COLO829 (cell line): Measurements from ENCODE around the gene CHIT1.
"Not testable (repeated sequence)": the region's sequence is repeated elsewhere in the genome, so short reads cannot be mapped to it uniquely, and the experiment has no call there.

Experiments
- DNase-seq: peaks from one replicate; pipeline ENCODE4 v3.0.0; 2012; ENCODE audit warnings: low spot score

CHIT1 gene

GRCh38 chr1:203265541-203265940 is 36.1 kb upstream of the CHIT1 start:
- DNase-seq, result no peak

- DNase-seq, result no peak
Measured at GRCh38 chr1:203264052-203264501, 34.6 kb upstream of the CHIT1 start.

DNA sequence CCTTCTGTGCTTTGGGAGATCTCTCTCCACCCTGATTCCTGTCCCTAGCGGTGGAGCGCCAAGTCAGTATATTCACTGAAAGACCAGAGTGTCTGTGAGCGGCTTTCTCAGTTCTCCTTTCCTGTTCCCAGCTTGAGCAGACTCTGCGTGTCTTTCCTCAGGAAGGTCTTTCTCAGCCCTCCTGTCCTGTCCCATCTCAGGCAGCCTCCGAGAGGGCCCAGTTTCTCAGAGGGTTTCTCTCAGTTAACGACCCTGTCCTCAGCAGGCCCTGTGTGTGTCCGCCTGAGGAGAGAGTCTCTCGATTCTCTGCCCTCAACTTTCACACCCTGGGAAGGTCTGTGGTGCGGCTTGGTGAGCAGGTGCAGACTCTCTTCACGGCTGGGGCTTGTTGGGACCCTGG is 34.0 kb upstream of the CHIT1 start:
- no peak for DNase-seq

DNA sequence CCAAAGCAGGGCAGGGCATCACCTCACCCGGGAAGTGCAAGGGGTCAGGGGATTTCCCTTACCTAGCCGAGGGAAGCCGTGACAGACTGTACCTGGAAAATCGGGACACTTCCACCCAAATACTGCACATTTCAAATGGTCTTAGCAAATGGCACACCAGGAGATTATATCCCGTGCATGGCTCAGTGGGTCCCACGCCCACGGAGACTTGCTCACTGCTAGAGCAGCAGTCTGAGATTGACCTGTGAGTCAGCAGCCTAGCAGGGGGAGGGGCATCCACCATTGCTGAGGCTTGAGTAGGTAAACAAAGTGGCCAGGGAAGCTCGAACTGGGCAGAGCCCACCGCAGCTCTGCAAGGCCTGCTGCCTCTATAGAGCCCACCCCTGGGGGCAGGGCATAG is 27.2 kb upstream of the CHIT1 start:
- not testable (repeated sequence) for DNase-seq

GRCh38 chr1:203254782-203255181 is 25.3 kb upstream of the CHIT1 start:
- DNase-seq, result not testable (repeated sequence)

DNA sequence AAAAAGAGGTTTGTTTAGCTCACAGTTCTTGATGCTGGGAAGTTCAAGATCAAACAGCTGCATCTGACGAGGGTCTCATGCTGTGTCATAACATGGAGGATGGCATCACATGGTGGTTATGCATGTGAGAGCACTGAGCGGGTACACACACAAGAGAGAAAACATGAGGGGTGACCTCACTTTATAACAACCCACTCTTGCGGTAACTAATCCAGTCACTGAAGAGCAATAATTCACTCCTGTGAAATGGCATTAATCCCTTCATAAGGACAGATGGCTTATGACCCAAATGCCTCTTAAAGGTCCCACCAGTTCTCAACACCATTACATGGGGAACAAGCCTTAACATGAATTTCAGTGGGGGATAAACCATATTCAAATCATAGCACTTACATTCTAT is 23.2 kb upstream of the CHIT1 start:
- no peak for DNase-seq

DNA sequence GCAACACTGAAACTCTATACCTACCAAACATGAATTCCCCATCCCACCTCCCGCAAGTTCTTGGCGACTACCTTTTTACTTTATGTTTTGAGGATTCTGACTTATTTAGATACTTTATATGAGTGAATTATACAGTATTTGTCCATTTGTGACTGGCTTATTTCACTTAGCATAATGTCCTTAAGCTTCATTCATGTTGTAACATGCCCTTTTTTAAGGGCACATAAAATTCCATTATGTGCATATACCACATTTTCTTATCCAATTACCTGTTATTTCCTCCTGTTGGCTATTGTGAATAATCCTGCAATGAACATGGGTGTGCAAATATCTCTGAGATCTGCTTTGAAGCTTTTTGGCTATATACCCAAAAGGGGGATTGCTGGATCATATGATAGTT is 22.0 kb upstream of the CHIT1 start:
- no peak for DNase-seq

GRCh38 chr1:203250911-203251310 is 21.4 kb upstream of the CHIT1 start:
- no peak for DNase-seq

GRCh38 chr1:203244776-203245175 is 15.3 kb upstream of the CHIT1 start:
- no peak for DNase-seq

DNA sequence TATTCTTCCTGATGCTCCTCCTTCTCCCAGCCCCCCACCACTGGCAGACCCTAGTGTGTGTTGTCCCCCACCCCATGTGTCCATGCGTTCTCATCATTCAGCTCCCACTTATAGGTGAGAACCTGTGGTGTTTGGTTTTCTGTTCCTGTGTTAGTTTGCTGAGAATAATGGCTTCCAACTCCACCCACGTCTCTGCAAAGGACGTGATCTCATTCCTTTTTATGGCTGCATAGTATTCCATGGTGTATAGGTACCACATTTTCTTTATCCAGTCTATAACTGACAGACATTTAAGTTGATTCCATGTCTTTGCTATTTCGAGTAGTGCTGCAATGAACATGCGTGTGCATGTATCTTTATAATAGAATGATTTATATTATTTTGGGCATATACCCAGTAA is 12.2 kb upstream of the CHIT1 start:
- DNase-seq, result not testable (repeated sequence)

DNA sequence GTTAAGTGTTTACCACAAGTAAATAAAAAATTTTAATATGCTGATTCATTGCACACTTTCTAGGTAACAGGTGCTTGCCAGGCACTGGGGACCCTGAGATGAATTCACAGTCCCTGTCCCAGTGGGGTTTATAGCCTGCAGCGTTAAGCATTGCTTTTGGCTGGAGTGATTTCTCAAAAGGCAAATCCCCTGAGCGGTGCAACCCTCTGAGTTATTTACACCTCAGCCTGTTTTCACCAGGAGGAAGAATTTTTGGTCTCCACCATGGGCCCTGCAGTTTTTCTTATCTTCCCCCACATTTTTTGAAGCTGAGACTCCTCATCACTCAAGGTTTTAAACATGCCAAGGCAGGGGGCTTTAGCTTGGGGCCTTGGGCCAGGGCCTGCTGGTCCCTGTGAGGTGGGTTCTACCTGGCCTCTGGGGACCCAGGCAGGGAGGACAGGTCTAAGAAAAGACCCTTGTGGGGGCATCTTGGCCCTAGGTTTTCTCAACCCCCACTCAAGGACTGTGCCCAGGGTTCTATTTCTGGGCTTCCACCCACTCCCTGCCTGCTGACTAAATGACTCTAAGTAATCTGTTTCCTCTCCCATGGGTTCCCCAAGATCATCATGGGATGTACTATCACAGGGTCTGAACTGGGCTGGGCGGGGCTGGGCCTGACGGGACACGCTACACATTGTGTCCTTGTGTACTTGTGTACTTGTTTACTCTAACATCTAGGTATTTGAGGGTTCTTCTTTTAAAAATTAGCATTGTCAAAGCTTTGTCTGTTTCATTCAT is 10.2 kb upstream of the CHIT1 start:
- DNase-seq, result no peak

GRCh38 chr1:203239081-203239480 is 9.6 kb upstream of the CHIT1 start:
- DNase-seq, result no peak

DNA sequence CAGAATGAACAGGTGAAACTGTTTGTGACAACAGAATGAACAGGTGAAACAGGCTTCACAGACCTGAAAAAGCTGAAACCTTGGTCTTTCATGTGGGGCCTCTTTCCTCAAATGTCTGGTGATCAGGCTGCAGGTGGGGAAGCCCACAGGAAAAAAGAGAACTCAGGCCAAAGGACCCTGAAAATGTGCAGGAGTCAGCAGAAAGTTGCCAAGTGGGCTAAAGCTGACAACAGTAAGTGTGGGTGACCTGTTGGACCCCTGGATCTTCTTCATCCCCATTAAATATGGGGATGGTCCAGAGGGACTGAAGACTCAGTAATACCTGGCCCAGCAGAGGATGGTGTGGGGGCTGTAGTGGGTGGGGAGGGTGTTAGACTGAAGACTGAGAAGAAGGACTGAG is 9.1 kb upstream of the CHIT1 start:
- DNase-seq, result no peak

GRCh38 chr1:203234901-203235300 is 5.4 kb upstream of the CHIT1 start:
- DNase-seq, result not testable (repeated sequence)

- no peak for DNase-seq
Measured at GRCh38 chr1:203228670-203229069, 803 bp downstream of the CHIT1 start.

- no peak for DNase-seq
Measured at GRCh38 chr1:203227371-203228083, 1.9 kb downstream of the CHIT1 start.

- DNase-seq, result no peak
Measured at GRCh38 chr1:203225071-203225470, 4.4 kb downstream of the CHIT1 start.

DNA sequence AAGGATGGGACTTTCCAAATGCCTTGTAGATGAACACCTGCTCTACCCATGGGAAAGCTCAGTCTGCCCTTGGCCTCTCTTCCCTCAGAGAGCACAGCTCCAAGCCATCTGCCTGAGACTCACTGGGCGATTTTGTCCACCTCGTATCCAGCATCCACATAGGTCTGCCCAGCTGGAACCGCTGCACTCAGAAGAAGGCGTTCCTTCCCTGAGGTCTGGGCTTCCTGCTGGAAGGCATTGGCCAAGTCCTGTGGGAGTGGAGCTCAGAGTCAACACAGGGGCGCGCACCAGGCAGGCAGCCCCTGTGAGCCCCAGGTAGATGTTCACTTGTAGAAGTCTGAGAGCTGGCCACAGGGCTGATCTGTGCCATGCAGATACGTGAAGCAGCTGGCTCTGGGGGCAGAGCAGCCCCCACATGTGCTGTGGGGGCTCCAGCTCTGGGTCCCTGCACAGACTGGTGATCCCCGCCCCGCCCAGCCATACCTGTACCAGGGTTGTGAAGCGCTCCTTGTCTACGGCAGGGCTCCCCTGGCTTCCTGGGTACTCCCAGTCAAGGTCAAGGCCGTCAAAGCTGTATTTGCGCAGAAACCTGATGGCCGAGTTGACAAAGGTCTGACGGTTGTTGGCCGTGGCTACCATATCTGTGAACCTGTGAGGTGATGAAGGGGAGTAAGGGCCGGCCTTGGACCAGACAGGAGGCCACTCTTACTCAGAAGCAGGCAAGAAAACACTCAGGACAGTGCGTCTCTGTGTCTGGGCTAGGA is 6.3 kb downstream of the CHIT1 start:
- DNase-seq, result no peak

DNA sequence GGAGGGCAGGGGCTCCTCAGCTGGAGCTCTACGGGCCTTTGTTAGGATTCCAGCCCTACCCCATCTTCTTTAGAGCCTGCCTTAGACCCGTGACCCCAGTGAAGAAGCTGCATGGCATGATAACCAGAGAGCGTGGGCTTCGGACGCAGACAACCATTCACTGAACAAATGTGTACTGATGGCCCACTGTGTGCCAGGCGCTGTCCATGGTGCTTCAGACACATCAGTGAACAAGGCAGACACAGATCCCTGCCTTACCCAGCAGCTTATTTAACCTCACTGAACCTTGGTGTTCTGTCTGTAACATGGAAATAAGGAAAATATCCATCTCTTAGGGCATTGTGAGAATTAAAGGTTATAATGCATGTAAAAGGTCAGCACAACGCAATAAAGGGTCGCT is 9.5 kb downstream of the CHIT1 start:
- DNase-seq, result no peak

DNA sequence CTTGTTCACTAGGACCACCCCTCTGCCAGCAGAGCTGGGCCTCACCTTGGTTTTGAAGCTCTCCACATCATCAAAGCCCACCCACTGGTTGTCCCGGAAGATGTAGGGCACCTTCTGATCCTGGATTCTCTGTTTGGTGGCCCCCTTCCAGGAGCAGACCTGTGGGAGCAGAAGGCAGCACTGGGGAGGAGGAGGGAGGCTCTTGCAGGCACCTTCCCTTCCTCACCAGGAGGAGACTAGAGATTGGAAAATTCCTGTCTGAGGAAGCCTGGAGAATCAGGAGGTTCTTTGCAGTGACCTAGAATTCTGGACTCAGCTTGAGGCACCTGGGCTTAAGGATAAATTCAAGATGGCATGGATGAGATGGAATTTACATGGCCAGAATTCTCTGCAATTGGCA is 10.3 kb downstream of the CHIT1 start:
- no peak for DNase-seq

DNA sequence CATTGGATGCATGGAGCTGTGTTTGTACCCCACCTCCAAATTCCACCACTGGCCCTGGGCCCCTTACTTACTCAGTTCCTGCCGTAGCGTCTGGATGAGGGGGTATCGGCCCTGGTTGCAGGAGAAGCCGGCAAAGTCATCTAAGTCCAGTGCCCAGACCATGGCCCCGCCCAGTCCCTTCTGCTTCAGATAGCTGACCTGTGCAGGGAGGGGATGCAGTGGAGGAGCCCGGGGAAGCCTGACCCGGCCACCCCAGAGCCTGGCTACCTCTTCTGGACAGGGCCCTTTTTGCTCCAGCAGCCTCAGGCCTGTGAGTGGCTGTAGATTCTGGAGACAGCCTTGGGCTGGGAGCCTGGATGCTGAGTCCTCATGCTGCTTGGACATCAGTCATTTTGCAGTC is 11.8 kb downstream of the CHIT1 start:
- DNase-seq, result no peak

DNA sequence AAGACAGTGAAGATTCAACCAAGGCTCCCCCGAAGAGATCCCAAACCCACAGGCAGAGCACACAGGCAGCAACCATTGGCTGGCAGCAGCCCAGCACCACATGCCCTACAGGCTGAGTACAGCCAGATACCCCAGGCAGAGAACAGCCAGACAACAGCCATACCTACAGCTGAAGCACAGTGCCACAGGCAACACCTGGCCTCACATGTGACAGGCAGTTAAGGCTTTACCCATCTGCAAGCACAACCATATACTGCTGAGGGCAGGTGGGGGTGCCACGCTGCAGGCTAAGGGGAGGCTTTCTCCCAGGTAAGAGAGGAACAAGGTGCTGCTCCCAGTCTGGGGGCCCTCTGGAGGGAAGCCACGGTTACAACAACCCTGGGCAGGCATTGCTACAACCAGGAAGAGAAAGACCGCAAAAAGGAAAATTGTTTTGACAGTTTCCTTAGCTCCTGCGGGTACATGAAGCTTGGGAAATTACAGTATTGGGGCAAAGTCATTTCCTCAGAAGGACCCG is 12.3 kb downstream of the CHIT1 start:
- DNase-seq, result no peak
